ENCODE measurements around the gene CENPP. TPM values are rescaled to one million over a fixed set of nuclear protein-coding genes. Genes with fewer than 3 reads are reported as not detected.

Gene CENPP
- total RNA-seq, 1 donor from 2014 or later = 1.3 TPM

GRCh38 chr9:92655896-92656536, 330.3 kb downstream of the CENPP start:
- no peak for DNase-seq (ENCODE audit: low read depth)
- TF ChIP-seq CTCF (IDR thresholded peaks at IDR 0.05; ENCODE audit: insufficient read depth, low read length, severe bottlenecking) = no peak
- no peak for FAIRE-seq

GRCh38 chr9:92656537-92656925, 330.8 kb downstream of the CENPP start:
- no peak for TF ChIP-seq CTCF (IDR thresholded peaks at IDR 0.05; ENCODE audit: insufficient read depth, low read length, severe bottlenecking)
- peaks cover 28% of the 10 kb centered on the region for H3K36me3 ChIP-seq (ENCODE audit: control insufficient read depth, insufficient read depth, low read length)
- no peak overlapping the region for H3K4me3 ChIP-seq (ENCODE audit: low read depth, low read length)
- no peaks in the 10 kb centered on the region for H3K27me3 ChIP-seq (ENCODE audit: control insufficient read depth, insufficient read depth, low read length)
- DNase-seq (ENCODE audit: low read depth) (no peak), FAIRE-seq (no peak)

More at GRCh38 chr9:92655896-92656536, 330.3 kb downstream of the CENPP start:
- Histone ChIP-seq H3K4me3 (ENCODE audit: low read depth, low read length) (no peak overlapping the region), H3K27me3 (ENCODE audit: control insufficient read depth, insufficient read depth, low read length) (no peaks in the 10 kb centered on the region), H3K36me3 (ENCODE audit: control insufficient read depth, insufficient read depth, low read length) (peaks cover 27% of the 10 kb centered on the region)

- no peak for DNase-seq (ENCODE audit: low read depth)
- no peak overlapping the region for H3K4me3 ChIP-seq (ENCODE audit: low read depth, low read length)
- peak; percentile 2 for TF ChIP-seq CTCF (IDR thresholded peaks at IDR 0.05; ENCODE audit: insufficient read depth, low read length, severe bottlenecking)
- H3K36me3 ChIP-seq (ENCODE audit: control insufficient read depth, insufficient read depth, low read length) = peaks cover 29% of the 10 kb centered on the region
- FAIRE-seq = no peak
- H3K27me3 ChIP-seq (ENCODE audit: control insufficient read depth, insufficient read depth, low read length) = no peaks in the 10 kb centered on the region
These were observed 331.7 kb downstream of the CENPP start for GRCh38 chr9:92657296-92658094.

- TF ChIP-seq CTCF (IDR thresholded peaks at IDR 0.05; ENCODE audit: insufficient read depth, low read length, severe bottlenecking) = no peak
- Histone ChIP-seq H3K36me3 (ENCODE audit: control insufficient read depth, insufficient read depth, low read length) (peaks cover 25% of the 10 kb centered on the region), H3K27me3 (ENCODE audit: control insufficient read depth, insufficient read depth, low read length) (no peaks in the 10 kb centered on the region), H3K4me3 (ENCODE audit: low read depth, low read length) (no peak overlapping the region)
- FAIRE-seq (no peak), DNase-seq (ENCODE audit: low read depth) (no peak)
These were observed 332.4 kb downstream of the CENPP start for GRCh38 chr9:92658176-92658575.

- FAIRE-seq (no peak), DNase-seq (ENCODE audit: low read depth) (no peak)
- TF ChIP-seq CTCF (IDR thresholded peaks at IDR 0.05; ENCODE audit: insufficient read depth, low read length, severe bottlenecking) = no peak
- Histone ChIP-seq H3K36me3 (ENCODE audit: control insufficient read depth, insufficient read depth, low read length) (peaks cover 26% of the 10 kb centered on the region), H3K4me3 (ENCODE audit: low read depth, low read length) (no peak overlapping the region), H3K27me3 (ENCODE audit: control insufficient read depth, insufficient read depth, low read length) (no peaks in the 10 kb centered on the region)
These were observed 332.9 kb downstream of the CENPP start for GRCh38 chr9:92658611-92659010.

Measured in bronchial epithelial cell (primary cell).